Activated CD8-positive, alpha-beta memory T cell treated with anti-CD3 and anti-CD28 coated beads, Interleukin-2, amount 10 ng/mL, durations not matched to agents 7 days and 5 days (primary cell): ENCODE results near the gene LPP. TPM values are rescaled to one million over a fixed set of nuclear protein-coding genes. Genes with fewer than 3 reads are reported as not detected.

Experiments used
- ATAC-seq: fragments of 150-1000 bp; cut with Tn5 transposase; one replicate; pipeline ENCODE4 v1.10.0; 2021; ENCODE audit warnings: moderate library complexity
- CTCF ChIA-PET: fragments of 350-600 bp; sonication (Branson Sonifier 250); formaldehyde crosslinking; loops from one replicate; lab custom pipeline; 2021; ENCODE audit warnings: antibody characterized with exemption; lab: Charles Lee
- DNase-seq: peaks from one replicate; pipeline ENCODE4 v3.0.0-alpha.2; 2020
- H3K27ac Mint-ChIP-seq: one replicate; pipeline ENCODE4 v1.8.0; 2021; ENCODE audit warnings: mild to moderate bottlenecking, mixed read lengths
- H3K27me3 Mint-ChIP-seq: one replicate; pipeline ENCODE4 v1.8.0; 2021; ENCODE audit warnings: mixed read lengths
- H3K36me3 Mint-ChIP-seq: one replicate; pipeline ENCODE4 v1.8.0; 2021; ENCODE audit warnings: mild to moderate bottlenecking, mixed read lengths
- H3K4me1 Mint-ChIP-seq: one replicate; pipeline ENCODE4 v1.8.0; 2021; ENCODE audit warnings: mixed read lengths
- H3K4me3 Mint-ChIP-seq: one replicate; pipeline ENCODE4 v1.8.0; 2021; ENCODE audit warnings: mild to moderate bottlenecking, moderate library complexity, mixed read lengths
- H3K9me3 Mint-ChIP-seq: one replicate; pipeline ENCODE4 v1.8.0; 2022; ENCODE audit warnings: low read depth, mixed read lengths
- total RNA-seq, 2 experiments: library from RNA; stranded (reverse); gene quantifications; one replicate each; pipeline ENCODE4 v1.2.3, GENCODE V29; 2021

Gene LPP
- total RNA-seq, 2 experiments from 2014 or later, result 23.6 to 57.1 TPM

- CTCF ChIA-PET, result interaction anchor here (1.0 kb wide), 1 partner anchor 107 kb away, joined by 3 read pairs; no protein-coding TSS in a partner anchor
- Mint-ChIP-seq H3K27me3 (no peaks in the 10 kb centered on the region), H3K36me3 (peaks cover 2% of the 10 kb centered on the region), H3K4me1 (peaks cover 1% of the 10 kb centered on the region), H3K9me3 (no peaks in the 10 kb centered on the region), H3K4me3 (no peak overlapping the region), H3K27ac (no peak overlapping the region)
- DNase-seq (no peak), ATAC-seq (no peak)
Measured at GRCh38 chr3:188242436-188243123, 88.6 kb downstream of the LPP start.

- no peak overlapping the region for H3K27ac Mint-ChIP-seq
- no peaks in the 10 kb centered on the region for H3K9me3 Mint-ChIP-seq
- no peaks in the 10 kb centered on the region for H3K27me3 Mint-ChIP-seq
- CTCF ChIA-PET, result interaction anchor here (0.6 to 1.0 kb wide), 3 partner anchors 26 to 106 kb away, joined by 3 to 5 read pairs (median 3); no protein-coding TSS in a partner anchor
- H3K36me3 Mint-ChIP-seq, result peaks cover 1% of the 10 kb centered on the region
- no peaks in the 10 kb centered on the region for H3K4me1 Mint-ChIP-seq
- no peak for DNase-seq
- no peak for ATAC-seq
- H3K4me3 Mint-ChIP-seq, result no peak overlapping the region
Measured at GRCh38 chr3:188243124-188243795, 89.3 kb downstream of the LPP start.

GRCh38 chr3:188244395-188244861 lies 90.5 kb downstream of the LPP start:
- ATAC-seq, result no peak
- Mint-ChIP-seq H3K4me1 (no peaks in the 10 kb centered on the region), H3K9me3 (no peaks in the 10 kb centered on the region), H3K4me3 (no peak overlapping the region), H3K27ac (no peak overlapping the region), H3K36me3 (no peaks in the 10 kb centered on the region), H3K27me3 (no peaks in the 10 kb centered on the region)
- no peak for DNase-seq
- CTCF ChIA-PET, result no interaction called here

- no peak overlapping the region for H3K27ac Mint-ChIP-seq
- DNase-seq, result no peak
- no peaks in the 10 kb centered on the region for H3K4me1 Mint-ChIP-seq
- H3K27me3 Mint-ChIP-seq, result no peaks in the 10 kb centered on the region
- no peak overlapping the region for H3K4me3 Mint-ChIP-seq
- peaks cover 4% of the 10 kb centered on the region for H3K36me3 Mint-ChIP-seq
- peaks cover 2% of the 10 kb centered on the region for H3K9me3 Mint-ChIP-seq
- ATAC-seq, result no peak
- CTCF ChIA-PET, result interaction anchor here (0.7 to 1.2 kb wide), 2 partner anchors 24 to 326 kb away, joined by 3 read pairs; no protein-coding TSS in a partner anchor
Measured at GRCh38 chr3:188246905-188247304, 92.9 kb downstream of the LPP start.

GRCh38 chr3:188248036-188248561 lies 94.1 kb downstream of the LPP start:
- CTCF ChIA-PET, result interaction anchor here (0.6 kb wide), 1 partner anchor 1028 kb away, joined by 3 read pairs; no protein-coding TSS in a partner anchor
- Mint-ChIP-seq H3K4me1 (peaks cover under 1% of the 10 kb centered on the region), H3K9me3 (peaks cover 2% of the 10 kb centered on the region), H3K27ac (no peak overlapping the region), H3K36me3 (peaks cover 9% of the 10 kb centered on the region), H3K27me3 (no peaks in the 10 kb centered on the region), H3K4me3 (no peak overlapping the region)
- DNase-seq (no peak), ATAC-seq (no peak)

GRCh38 chr3:188253123-188253793 lies 99.3 kb downstream of the LPP start:
- Mint-ChIP-seq H3K27me3 (no peaks in the 10 kb centered on the region), H3K36me3 (peaks cover 14% of the 10 kb centered on the region), H3K27ac (no peak overlapping the region), H3K4me3 (no peak overlapping the region), H3K4me1 (peaks cover 23% of the 10 kb centered on the region), H3K9me3 (peaks cover 2% of the 10 kb centered on the region)
- DNase-seq (no peak), ATAC-seq (no peak)
- CTCF ChIA-PET, result no interaction called here

- H3K27ac Mint-ChIP-seq, result no peak overlapping the region
- ATAC-seq (no peak), DNase-seq (no peak)
- H3K27me3 Mint-ChIP-seq, result no peaks in the 10 kb centered on the region
- peaks cover 23% of the 10 kb centered on the region for H3K4me1 Mint-ChIP-seq
- CTCF ChIA-PET, result interaction anchor here (1.6 kb wide), 1 partner anchor 10 kb away, joined by 4 read pairs; no protein-coding TSS in a partner anchor
- peaks cover 14% of the 10 kb centered on the region for H3K36me3 Mint-ChIP-seq
- H3K9me3 Mint-ChIP-seq, result peaks cover 2% of the 10 kb centered on the region
- H3K4me3 Mint-ChIP-seq, result no peak overlapping the region
Measured at GRCh38 chr3:188253800-188254452, 100.0 kb downstream of the LPP start.

GRCh38 chr3:188254520-188255070 lies 100.6 kb downstream of the LPP start:
- Mint-ChIP-seq H3K4me1 (peaks cover 24% of the 10 kb centered on the region), H3K9me3 (peaks cover 2% of the 10 kb centered on the region), H3K27me3 (no peaks in the 10 kb centered on the region), H3K36me3 (peaks cover 17% of the 10 kb centered on the region), H3K4me3 (no peak overlapping the region), H3K27ac (no peak overlapping the region)
- DNase-seq, result no peak
- no peak for ATAC-seq
- CTCF ChIA-PET, result interaction anchor here (1.6 kb wide), 1 partner anchor 9 kb away, joined by 4 read pairs; no protein-coding TSS in a partner anchor

- H3K27ac Mint-ChIP-seq, result no peak overlapping the region
- H3K4me3 Mint-ChIP-seq, result no peak overlapping the region
- H3K9me3 Mint-ChIP-seq, result peaks cover 2% of the 10 kb centered on the region
- peaks cover 18% of the 10 kb centered on the region for H3K36me3 Mint-ChIP-seq
- CTCF ChIA-PET, result interaction anchor here (1.3 to 1.6 kb wide), 2 partner anchors 8 to 15 kb away, joined by 3 to 4 read pairs; no protein-coding TSS in a partner anchor
- DNase-seq, result no peak
- no peak for ATAC-seq
- H3K27me3 Mint-ChIP-seq, result no peaks in the 10 kb centered on the region
- H3K4me1 Mint-ChIP-seq, result peaks cover 24% of the 10 kb centered on the region
Measured at GRCh38 chr3:188255190-188255589, 101.2 kb downstream of the LPP start.

- Mint-ChIP-seq H3K9me3 (no peaks in the 10 kb centered on the region), H3K4me1 (peaks cover 24% of the 10 kb centered on the region), H3K27me3 (no peaks in the 10 kb centered on the region), H3K4me3 (no peak overlapping the region), H3K27ac (no peak overlapping the region), H3K36me3 (peaks cover 14% of the 10 kb centered on the region)
- DNase-seq, result no peak
- CTCF ChIA-PET, result no interaction called here
- no peak for ATAC-seq
Measured at GRCh38 chr3:188256758-188257157, 102.8 kb downstream of the LPP start.

GRCh38 chr3:188257384-188258026 lies 103.5 kb downstream of the LPP start:
- Mint-ChIP-seq H3K27me3 (no peaks in the 10 kb centered on the region), H3K4me3 (no peak overlapping the region), H3K36me3 (peaks cover 10% of the 10 kb centered on the region), H3K4me1 (peaks cover 24% of the 10 kb centered on the region), H3K9me3 (no peaks in the 10 kb centered on the region), H3K27ac (no peak overlapping the region)
- CTCF ChIA-PET, result no interaction called here
- DNase-seq (no peak), ATAC-seq (no peak)

- H3K9me3 Mint-ChIP-seq, result no peaks in the 10 kb centered on the region
- CTCF ChIA-PET, result no interaction called here
- no peak overlapping the region for H3K4me3 Mint-ChIP-seq
- peaks cover 15% of the 10 kb centered on the region for H3K4me1 Mint-ChIP-seq
- no peak for ATAC-seq
- H3K27ac Mint-ChIP-seq, result no peak overlapping the region
- no peak for DNase-seq
- no peaks in the 10 kb centered on the region for H3K27me3 Mint-ChIP-seq
- peaks cover 4% of the 10 kb centered on the region for H3K36me3 Mint-ChIP-seq
Measured at GRCh38 chr3:188259191-188259590, 105.2 kb downstream of the LPP start.
